Measurements from ENCODE around the gene TOR1A. TPM values are rescaled to one million over a fixed set of nuclear protein-coding genes. Genes with fewer than 3 reads are reported as not detected.

The TOR1A gene
- total and polyA plus RNA-seq, 11 donors: 10.5 to 27.3 (median 15.7) TPM

DNA sequence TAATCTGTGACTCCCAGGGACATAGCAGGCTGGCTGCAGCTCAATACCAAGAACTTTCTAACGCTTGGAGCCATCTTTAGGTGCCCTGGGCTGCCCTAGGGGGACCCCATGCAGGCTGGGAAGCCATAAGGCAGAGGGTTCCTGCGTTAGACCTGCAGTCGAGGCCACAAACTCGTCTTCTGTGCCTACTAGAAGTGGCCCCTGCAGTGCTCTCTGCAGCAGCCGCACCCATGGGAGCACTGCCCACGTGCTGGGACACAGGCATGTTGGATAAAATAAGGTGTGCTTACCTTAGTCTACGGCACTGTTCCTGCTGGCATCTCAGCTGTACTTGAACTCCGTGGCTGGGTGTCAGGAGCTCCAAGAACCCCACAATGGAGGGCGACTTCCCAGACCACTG, 11.6 kb downstream of the TOR1A start:
- peak in 1 of 5 donors; percentile 12 for DNase-seq
- Histone ChIP-seq H3K27ac (no peak overlapping the region), H3K36me3 (peaks cover 0 to 99% (median 83%) of the 10 kb centered on the region in 9 donors), H3K9me3 (no peaks in the 10 kb centered on the region), H3K4me1 (peaks cover 0 to 8% (median 0%) of the 10 kb centered on the region in 12 donors), H3K4me3 (no peak overlapping the region), H3K27me3 (no peaks in the 10 kb centered on the region)
- intact Hi-C loops (cut with DNase I): no loop called here
- TF ChIP-seq CTCF (IDR thresholded peaks at IDR 0.05): no peak
- no peak for TF ChIP-seq POLR2A (IDR thresholded peaks at IDR 0.05)
- WGBS, 4 donors: 87 to 90% (median 89%) methylated on average over 9 of the region's 9 CpGs
- ATAC-seq: no peak

GRCh38 chr9:129811967-129812363, 12.0 kb downstream of the TOR1A start:
- Histone ChIP-seq H3K9me3 (no peaks in the 10 kb centered on the region), H3K4me1 (peaks cover 0 to 4% (median 0%) of the 10 kb centered on the region in 12 donors), H3K4me3 (no peak overlapping the region), H3K36me3 (peaks cover 0 to 99% (median 83%) of the 10 kb centered on the region in 9 donors), H3K27ac (no peak overlapping the region), H3K27me3 (no peaks in the 10 kb centered on the region)
- intact Hi-C loops (cut with DNase I): no loop called here
- TF ChIP-seq POLR2A (IDR thresholded peaks at IDR 0.05) (no peak), CTCF (IDR thresholded peaks at IDR 0.05) (no peak)
- ATAC-seq (no peak), DNase-seq (peak in 1 of 5 donors; percentile 6)
- WGBS, 4 donors: 87 to 91% (median 90%) methylated on average over 6 of the region's 6 CpGs

- no peak for TF ChIP-seq POLR2A (IDR thresholded peaks at IDR 0.05)
- no peak for TF ChIP-seq CTCF (IDR thresholded peaks at IDR 0.05)
- H3K4me1 ChIP-seq: peaks cover 0 to 10% (median 0%) of the 10 kb centered on the region in 12 donors
- intact Hi-C loops (cut with DNase I): no loop called here
- peaks cover 0 to 91% (median 73%) of the 10 kb centered on the region in 9 donors for H3K36me3 ChIP-seq
- ATAC-seq (no peak), DNase-seq (peak in 1 of 5 donors; percentile 6)
- 85 to 89% (median 87%) methylated on average over 6 of the region's 6 CpGs for WGBS, 4 donors
- H3K27me3 ChIP-seq: no peaks in the 10 kb centered on the region
- no peak overlapping the region for H3K4me3 ChIP-seq
- H3K27ac ChIP-seq: no peak overlapping the region
- H3K9me3 ChIP-seq: no peaks in the 10 kb centered on the region
Observed at GRCh38 chr9:129810788-129811187, 13.1 kb downstream of the TOR1A start.

DNA sequence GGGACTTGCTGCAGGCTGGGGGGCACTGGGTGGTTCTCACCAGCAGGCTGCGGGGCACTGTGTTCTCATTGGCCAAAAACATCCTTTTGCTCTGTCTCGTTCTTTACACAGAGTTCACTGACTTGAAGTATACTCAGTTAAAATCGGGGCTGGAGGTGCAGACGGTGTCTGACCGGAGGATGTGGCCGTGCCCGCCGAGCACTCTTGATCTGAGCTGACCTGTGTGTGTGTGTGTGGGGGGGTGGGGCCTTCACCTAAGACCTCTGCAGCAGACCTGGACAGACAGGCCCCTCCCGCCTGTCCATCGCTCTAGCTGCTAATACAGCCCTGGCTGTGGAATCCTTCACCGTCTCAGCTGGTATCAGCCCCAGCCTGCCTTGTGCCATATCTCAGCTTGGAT, 13.8 kb downstream of the TOR1A start:
- H3K4me3 ChIP-seq: no peak overlapping the region
- DNase-seq (peak in 1 of 5 donors; percentile 7), ATAC-seq (no peak)
- TF ChIP-seq POLR2A (IDR thresholded peaks at IDR 0.05): no peak
- TF ChIP-seq CTCF (IDR thresholded peaks at IDR 0.05): no peak
- no peaks in the 10 kb centered on the region for H3K27me3 ChIP-seq
- peaks cover 0 to 91% (median 69%) of the 10 kb centered on the region in 9 donors for H3K36me3 ChIP-seq
- H3K27ac ChIP-seq: no peak overlapping the region
- peaks cover 0 to 17% (median 0%) of the 10 kb centered on the region in 12 donors for H3K4me1 ChIP-seq
- H3K9me3 ChIP-seq: no peaks in the 10 kb centered on the region
- WGBS, 4 donors: 90 to 97% (median 94%) methylated on average over 5 to 11 of the region's 11 CpGs
- intact Hi-C loops (cut with DNase I): no loop called here
